Kidney (tissue), 14 donors: ENCODE results near the gene STARD5. TPM values are rescaled to one million over a fixed set of nuclear protein-coding genes. Genes with fewer than 3 reads are reported as not detected.

Experiments used
- DNase-seq, 5 donors: peaks; one replicate each; pipeline ENCODE4 v3.0.0-alpha.2; 2013 to 2020
- FAIRE-seq: peaks from 2 replicates; lab custom pipeline; 2012; peaks lifted over from hg19 to GRCh38; lab: Jason Lieb, UNC
- H3K27ac ChIP-seq, 2 donors: one replicate each; pipeline ENCODE4 v1.7.0; 2013; ENCODE audit warnings: low read depth in 2 of 2, low read length in 2 of 2, inconsistent platforms in 1 of 2
- H3K27me3 ChIP-seq: one replicate; pipeline ENCODE4 v1.7.1; 2013; ENCODE audit warnings: low read length, inconsistent platforms; ENCODE audit not compliant: control insufficient read depth, insufficient read depth
- H3K36me3 ChIP-seq, 3 donors: one replicate each; pipeline versions ENCODE4 v1.7.0 to v1.7.1; 2013; ENCODE audit warnings: low read length in 3 of 3, control low read depth in 1 of 3, inconsistent platforms in 1 of 3; ENCODE audit not compliant: insufficient read depth in 3 of 3, control insufficient read depth in 2 of 3
- H3K4me1 ChIP-seq, 3 donors: one replicate each; pipeline versions ENCODE4 v1.7.0 to v1.7.1; 2013; ENCODE audit warnings: low read length in 3 of 3, inconsistent platforms in 1 of 3, low read depth in 1 of 3; ENCODE audit not compliant: control insufficient read depth in 2 of 3, insufficient read depth in 2 of 3
- H3K4me3 ChIP-seq, 3 donors: one replicate each; pipeline versions ENCODE4 v1.7.0 to v1.8.1; 2013; ENCODE audit warnings: low read length in 3 of 3, control low read depth in 1 of 3, inconsistent platforms in 1 of 3
- H3K9ac ChIP-seq, 3 donors: one replicate each; pipeline versions ENCODE4 v1.7.0 to v1.7.1; 2013; ENCODE audit warnings: low read length in 3 of 3, control low read depth in 1 of 3, inconsistent platforms in 1 of 3
- H3K9me3 ChIP-seq, 3 donors: one replicate each; pipeline versions ENCODE4 v1.7.0 to v1.7.1; 2013; ENCODE audit warnings: low read length in 3 of 3, control low read depth in 1 of 3, inconsistent platforms in 1 of 3; ENCODE audit not compliant: control insufficient read depth in 2 of 3, insufficient read depth in 1 of 3
- intact Hi-C: fragments of 100-400 bp; cut with DNase I; formaldehyde crosslinking; loops from one replicate; pipeline ENCODE4 v1.11.1; 2022
- polyA plus RNA-seq: library from polyadenylated mRNA; stranded (reverse); fragments of 350-450 nt; fragmentation: Illumina TruSeq; extraction: RNeasy Lipid Tissue Mini Kit (QIAGEN cat#74804); gene quantifications from one replicate; pipeline ENCODE4 v1.2.3, GENCODE V29; 2014; ENCODE audit warnings: low read depth, low replicate concordance; ENCODE audit not compliant: insufficient read depth
- total RNA-seq: library from RNA; stranded (reverse); fragmentation: NEBNext Ultra II Directional; extraction: Animal tissue kit (Norgen Biotek cat#: 25700); gene quantifications from one replicate; pipeline ENCODE4 v1.2.1, GENCODE V29; 2021
- TF ChIP-seq, protein P1 (sequence below): IDR thresholded peaks from 3 replicates; pipeline ENCODE4 v1.5.1; 2012; ENCODE audit warnings: mild to moderate bottlenecking, moderate library complexity, borderline replicate concordance; ENCODE audit not compliant: insufficient read depth; ENCODE audit errors: extremely low read depth
- donor health status: control.
- donor health status: control.
- donor health status: control.
- donor health status: control.
- donor health status: control.
- donor health status: DM: yes; HTN: yes; CAD: no.
- donor health status: Normal renal cell carcinoma (clear cell type).

STARD5 gene
- total and polyA plus RNA-seq, 2 donors from 2014 or later = 3.2 to 4.1 TPM

DNA sequence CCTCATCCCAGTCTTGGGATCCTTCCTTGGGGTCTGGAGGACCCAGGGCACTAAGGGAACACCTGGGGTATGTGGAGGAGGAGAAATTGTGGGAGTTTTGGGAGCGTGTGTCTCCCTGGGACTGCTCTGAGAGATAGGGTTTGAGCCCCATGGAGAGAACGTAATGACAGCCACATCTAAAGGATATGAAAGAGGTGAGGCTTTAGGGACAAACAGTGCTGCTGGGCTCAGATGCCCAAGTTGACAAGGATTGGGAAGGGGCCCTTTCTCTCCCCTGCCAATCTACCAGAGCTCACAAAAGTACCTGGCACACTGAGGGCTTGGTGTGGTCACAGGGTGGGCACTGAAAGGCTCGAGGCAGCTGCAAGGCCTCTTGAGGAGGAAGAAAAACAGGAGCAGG lies 13.3 kb upstream of the STARD5 start:
- no peaks in the 10 kb centered on the region for H3K36me3 ChIP-seq
- DNase-seq (no peak), FAIRE-seq (no peak)
- no peak overlapping the region for H3K4me3 ChIP-seq
- no peak overlapping the region for H3K27ac ChIP-seq
- no peaks in the 10 kb centered on the region for H3K4me1 ChIP-seq
- no peaks in the 10 kb centered on the region for H3K27me3 ChIP-seq
- no peaks in the 10 kb centered on the region for H3K9me3 ChIP-seq
- intact Hi-C loops = loop anchor here (10.0 kb wide), 1 partner anchor 52 kb away; no protein-coding TSS in a partner anchor
- TF ChIP-seq, protein P1, sequence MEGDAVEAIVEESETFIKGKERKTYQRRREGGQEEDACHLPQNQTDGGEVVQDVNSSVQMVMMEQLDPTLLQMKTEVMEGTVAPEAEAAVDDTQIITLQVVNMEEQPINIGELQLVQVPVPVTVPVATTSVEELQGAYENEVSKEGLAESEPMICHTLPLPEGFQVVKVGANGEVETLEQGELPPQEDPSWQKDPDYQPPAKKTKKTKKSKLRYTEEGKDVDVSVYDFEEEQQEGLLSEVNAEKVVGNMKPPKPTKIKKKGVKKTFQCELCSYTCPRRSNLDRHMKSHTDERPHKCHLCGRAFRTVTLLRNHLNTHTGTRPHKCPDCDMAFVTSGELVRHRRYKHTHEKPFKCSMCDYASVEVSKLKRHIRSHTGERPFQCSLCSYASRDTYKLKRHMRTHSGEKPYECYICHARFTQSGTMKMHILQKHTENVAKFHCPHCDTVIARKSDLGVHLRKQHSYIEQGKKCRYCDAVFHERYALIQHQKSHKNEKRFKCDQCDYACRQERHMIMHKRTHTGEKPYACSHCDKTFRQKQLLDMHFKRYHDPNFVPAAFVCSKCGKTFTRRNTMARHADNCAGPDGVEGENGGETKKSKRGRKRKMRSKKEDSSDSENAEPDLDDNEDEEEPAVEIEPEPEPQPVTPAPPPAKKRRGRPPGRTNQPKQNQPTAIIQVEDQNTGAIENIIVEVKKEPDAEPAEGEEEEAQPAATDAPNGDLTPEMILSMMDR = no peak
- no peak overlapping the region for H3K9ac ChIP-seq

- intact Hi-C loops = loop anchor here (10.0 kb wide), 1 partner anchor 52 kb away; no protein-coding TSS in a partner anchor
- H3K4me1 ChIP-seq = no peaks in the 10 kb centered on the region
- no peaks in the 10 kb centered on the region for H3K36me3 ChIP-seq
- H3K4me3 ChIP-seq = no peak overlapping the region
- H3K9me3 ChIP-seq = no peaks in the 10 kb centered on the region
- H3K27ac ChIP-seq = no peak overlapping the region
- no peaks in the 10 kb centered on the region for H3K27me3 ChIP-seq
- FAIRE-seq (no peak), DNase-seq (no peak)
- TF ChIP-seq, protein P1 = peak; percentile 3
- H3K9ac ChIP-seq = no peak overlapping the region
These were observed 12.6 kb upstream of the STARD5 start for GRCh38 chr15:81336568-81336967.

GRCh38 chr15:81335631-81336030 lies 11.7 kb upstream of the STARD5 start:
- Histone ChIP-seq H3K27ac (no peak overlapping the region), H3K27me3 (no peaks in the 10 kb centered on the region), H3K9ac (no peak overlapping the region), H3K9me3 (no peaks in the 10 kb centered on the region), H3K4me1 (no peaks in the 10 kb centered on the region), H3K4me3 (no peak overlapping the region), H3K36me3 (no peaks in the 10 kb centered on the region)
- intact Hi-C loops = loop anchor here (10.0 kb wide), 1 partner anchor 51 kb away; no protein-coding TSS in a partner anchor
- FAIRE-seq = no peak
- no peak for DNase-seq
- TF ChIP-seq, protein P1 = no peak
